ENCODE results near the gene APRT. TPM values are rescaled to one million over a fixed set of nuclear protein-coding genes. Genes with fewer than 3 reads are reported as not detected.

The APRT gene
- total RNA-seq, 2 donors from 2014 or later: 45.5 to 80.7 TPM

DNA sequence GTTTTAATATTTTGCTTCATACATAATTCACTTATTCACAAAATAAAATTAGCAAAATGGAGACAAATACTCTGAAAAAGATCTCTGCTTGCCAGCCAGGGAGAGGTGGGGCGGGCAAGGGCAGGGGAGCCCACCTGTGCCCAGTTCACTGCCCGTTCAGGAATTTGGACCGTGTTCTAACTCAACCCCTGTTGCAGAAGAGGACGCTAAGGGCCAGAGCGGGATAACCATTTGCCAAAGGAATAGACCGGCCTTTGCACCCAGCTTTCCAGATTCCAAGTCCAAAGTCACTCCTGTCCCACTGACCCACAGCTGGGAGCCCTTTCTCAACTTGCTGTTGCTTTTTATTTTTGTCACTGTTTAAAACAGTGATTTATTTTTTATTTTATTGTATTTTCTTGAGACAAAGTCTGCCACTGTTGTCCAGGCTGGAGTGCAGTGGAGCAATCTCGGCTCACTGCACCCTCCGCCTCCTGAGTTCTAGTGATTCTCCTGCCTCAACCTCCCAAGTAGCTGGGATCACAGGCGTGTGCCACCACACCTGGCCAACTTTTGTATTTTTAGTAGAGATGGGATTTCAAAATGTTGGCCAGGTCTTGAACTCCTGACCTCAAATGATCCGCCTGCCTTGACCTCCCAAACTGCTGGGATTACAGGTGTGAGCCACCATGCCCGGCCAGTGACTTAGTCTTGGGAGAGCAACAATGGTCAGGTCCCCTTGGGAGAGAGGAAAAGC is 24.0 kb downstream of the APRT start:
- ATAC-seq (ENCODE audit: insufficient number of reproducible peaks, low FRiP score, low read depth) (no peak), DNase-seq (ENCODE audit: low spot score) (no peak)
- H3K4me3 ChIP-seq: no peak overlapping the region
- no peak for TF ChIP-seq CTCF (IDR thresholded peaks at IDR 0.05)
- no peak overlapping the region for H3K27ac ChIP-seq
- no peaks in the 10 kb centered on the region for H3K36me3 ChIP-seq
- no peaks in the 10 kb centered on the region for H3K9me3 ChIP-seq
- H3K27me3 ChIP-seq (replicated peaks; ENCODE audit: insufficient read depth): no peaks in the 10 kb centered on the region
- peaks cover 10 to 17% of the 10 kb centered on the region in 2 donors for H3K4me1 ChIP-seq (ENCODE audit: control insufficient read depth in 1 of 2, low read depth in 2 of 2)

- peaks cover 23 to 35% of the 10 kb centered on the region in 2 donors for H3K4me1 ChIP-seq (ENCODE audit: control insufficient read depth in 1 of 2, low read depth in 2 of 2)
These were observed 26.4 kb downstream of the APRT start, which contains the start of gene PIEZO1 for GRCh38 chr16:88785106-88785924. Gene PIEZO1, minus strand, starts transcription at chr16:88785220. Its CDS starts 256 bp downstream, at chr16:88784964.

GRCh38 chr16:88784856-88785105 is 26.9 kb downstream of the APRT start:
- Histone ChIP-seq H3K4me3 (peak overlapping the region; percentile 97), H3K36me3 (no peaks in the 10 kb centered on the region), H3K4me1 (ENCODE audit: control insufficient read depth in 1 of 2, low read depth in 2 of 2) (peaks cover 23 to 40% of the 10 kb centered on the region in 2 donors), H3K27me3 (replicated peaks; ENCODE audit: insufficient read depth) (no peaks in the 10 kb centered on the region), H3K27ac (peak overlapping the region; percentile 88 to 91), H3K9me3 (no peaks in the 10 kb centered on the region)
- no peak for TF ChIP-seq CTCF (IDR thresholded peaks at IDR 0.05)
- ATAC-seq (ENCODE audit: insufficient number of reproducible peaks, low FRiP score, low read depth): no peak
- no peak for DNase-seq (ENCODE audit: low spot score)

More at GRCh38 chr16:88785106-88785924, 26.4 kb downstream of the APRT start, which contains the start of gene PIEZO1:
- DNase-seq (ENCODE audit: low spot score) (no peak), ATAC-seq (ENCODE audit: insufficient number of reproducible peaks, low FRiP score, low read depth) (no peak)
- peak; percentile 88 for TF ChIP-seq CTCF (IDR thresholded peaks at IDR 0.05)
- Histone ChIP-seq H3K9me3 (no peaks in the 10 kb centered on the region), H3K27me3 (replicated peaks; ENCODE audit: insufficient read depth) (no peaks in the 10 kb centered on the region), H3K27ac (peak within 1 kb of the TSS; percentile 88 to 91), H3K4me3 (peak within 1 kb of the TSS; percentile 97), H3K36me3 (no peaks in the 10 kb centered on the region)

DNA sequence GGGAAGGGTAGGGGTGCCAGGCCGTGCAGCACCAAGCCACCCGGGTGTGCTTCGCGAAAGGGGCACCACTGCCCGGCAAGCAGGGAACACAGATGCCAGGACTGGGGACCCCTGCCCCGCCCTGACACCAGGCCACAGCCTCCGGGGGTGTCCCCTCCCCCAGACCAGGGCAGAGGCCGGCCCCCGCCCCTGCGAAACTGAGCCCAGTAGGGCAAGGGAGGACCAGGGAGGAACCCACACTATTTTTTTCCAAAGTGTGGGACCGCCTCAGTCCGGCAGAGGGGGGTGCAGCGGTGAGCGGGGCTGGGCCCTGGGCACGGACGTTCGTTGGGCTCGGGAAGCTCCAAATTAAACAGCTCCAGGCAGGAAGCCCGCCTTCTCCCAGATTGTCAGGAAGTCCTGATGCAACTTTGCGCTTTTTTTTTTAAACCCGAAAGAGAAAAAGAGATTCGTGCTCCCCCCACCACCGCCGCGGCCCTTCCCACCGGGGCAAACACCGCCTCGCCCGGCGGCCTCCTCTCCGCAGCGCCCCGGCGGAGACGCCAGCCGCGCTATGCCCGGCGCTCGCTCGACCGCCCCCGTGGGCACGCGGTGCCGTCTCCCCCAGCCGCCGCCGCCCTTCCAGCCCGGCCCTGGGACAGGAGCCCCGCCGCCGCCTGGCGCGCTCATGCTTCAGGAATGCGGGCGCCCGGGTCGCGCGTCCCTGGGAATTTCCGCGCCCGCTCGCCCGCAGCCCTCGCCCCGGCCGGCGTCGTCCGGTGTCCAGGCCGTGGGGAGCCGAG is 27.5 kb downstream of the APRT start:
- Histone ChIP-seq H3K4me3 (peak overlapping the region; percentile 97), H3K27me3 (replicated peaks; ENCODE audit: insufficient read depth) (no peaks in the 10 kb centered on the region), H3K9me3 (no peaks in the 10 kb centered on the region), H3K27ac (peak overlapping the region; percentile 88 to 91), H3K4me1 (ENCODE audit: control insufficient read depth in 1 of 2, low read depth in 2 of 2) (peaks cover 26 to 45% of the 10 kb centered on the region in 2 donors), H3K36me3 (no peaks in the 10 kb centered on the region)
- DNase-seq (ENCODE audit: low spot score): no peak
- TF ChIP-seq CTCF (IDR thresholded peaks at IDR 0.05): peak; percentile 60
- ATAC-seq (ENCODE audit: insufficient number of reproducible peaks, low FRiP score, low read depth): peak; percentile 68
